GM12865 (cell line): ENCODE measurements around the gene ARFGEF3.

Source experiments
- DNase-seq: peaks from one replicate; pipeline ENCODE4 v3.0.0; 2010; ENCODE audit warnings: low read depth
- H3K4me3 ChIP-seq: 2 replicates; pipeline ENCODE4 v1.5.1; 2011; ENCODE audit warnings: mild to moderate bottlenecking, low read depth, low read length, control low read depth
- CTCF ChIP-seq: IDR thresholded peaks from 2 replicates; pipeline ENCODE4 v1.5.1; 2011; ENCODE audit warnings: low read length, control low read depth, low read depth, inconsistent platforms; ENCODE audit not compliant: insufficient read depth; ENCODE audit errors: missing control alignments

ARFGEF3 gene

GRCh38 chr6:138331444-138331843 lies 169.7 kb downstream of the ARFGEF3 start:
- no peak overlapping the region for H3K4me3 ChIP-seq
- no peak for TF ChIP-seq CTCF
- no peak for DNase-seq

- no peak for DNase-seq
- no peak overlapping the region for H3K4me3 ChIP-seq
- no peak for TF ChIP-seq CTCF
These were observed 170.2 kb downstream of the ARFGEF3 start for GRCh38 chr6:138331984-138332383.

DNA sequence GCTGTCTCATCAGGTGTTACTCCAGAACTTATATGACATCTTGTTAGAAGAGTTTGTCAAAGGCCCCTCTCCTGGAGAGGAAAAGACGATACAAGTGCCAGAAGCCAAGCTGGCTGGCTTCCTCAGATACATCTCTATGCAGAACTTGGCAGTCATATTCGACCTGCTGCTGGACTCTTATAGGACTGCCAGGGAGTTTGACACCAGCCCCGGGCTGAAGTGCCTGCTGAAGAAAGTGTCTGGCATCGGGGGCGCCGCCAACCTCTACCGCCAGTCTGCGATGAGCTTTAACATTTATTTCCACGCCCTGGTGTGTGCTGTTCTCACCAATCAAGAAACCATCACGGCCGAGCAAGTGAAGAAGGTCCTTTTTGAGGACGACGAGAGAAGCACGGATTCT lies 172.3 kb downstream of the ARFGEF3 start:
- DNase-seq: no peak
- H3K4me3 ChIP-seq: no peak overlapping the region
- TF ChIP-seq CTCF: no peak

DNA sequence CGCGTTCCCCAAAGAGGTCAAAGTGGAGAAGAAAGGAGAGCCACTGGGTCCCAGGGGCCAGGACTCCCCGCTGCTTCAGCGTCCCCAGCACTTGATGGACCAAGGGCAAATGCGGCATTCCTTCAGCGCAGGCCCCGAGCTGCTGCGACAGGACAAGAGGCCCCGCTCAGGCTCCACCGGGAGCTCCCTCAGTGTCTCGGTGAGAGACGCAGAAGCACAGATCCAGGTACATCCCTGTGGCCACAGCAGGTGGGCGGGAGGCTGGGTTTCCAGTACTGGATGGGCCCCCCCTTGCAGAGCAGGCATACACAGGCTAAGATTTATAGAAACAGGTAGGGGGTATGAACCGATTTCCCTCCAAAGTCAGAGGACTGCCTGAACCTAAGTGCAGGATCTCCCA lies 173.2 kb downstream of the ARFGEF3 start:
- TF ChIP-seq CTCF: no peak
- no peak for DNase-seq
- H3K4me3 ChIP-seq: no peak overlapping the region

DNA sequence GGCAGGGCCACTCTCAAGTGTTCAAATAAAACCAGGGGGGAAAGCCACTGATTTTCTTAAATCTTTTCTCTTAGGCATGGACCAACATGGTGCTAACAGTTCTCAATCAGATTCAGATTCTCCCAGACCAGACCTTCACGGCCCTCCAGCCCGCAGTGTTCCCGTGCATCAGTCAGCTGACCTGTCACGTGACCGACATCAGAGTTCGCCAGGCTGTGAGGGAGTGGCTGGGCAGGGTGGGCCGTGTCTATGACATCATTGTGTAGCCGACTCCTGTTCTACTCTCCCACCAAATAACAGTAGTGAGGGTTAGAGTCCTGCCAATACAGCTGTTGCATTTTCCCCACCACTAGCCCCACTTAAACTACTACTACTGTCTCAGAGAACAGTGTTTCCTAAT lies 174.5 kb downstream of the ARFGEF3 start:
- no peak for DNase-seq
- no peak overlapping the region for H3K4me3 ChIP-seq
- no peak for TF ChIP-seq CTCF

DNA sequence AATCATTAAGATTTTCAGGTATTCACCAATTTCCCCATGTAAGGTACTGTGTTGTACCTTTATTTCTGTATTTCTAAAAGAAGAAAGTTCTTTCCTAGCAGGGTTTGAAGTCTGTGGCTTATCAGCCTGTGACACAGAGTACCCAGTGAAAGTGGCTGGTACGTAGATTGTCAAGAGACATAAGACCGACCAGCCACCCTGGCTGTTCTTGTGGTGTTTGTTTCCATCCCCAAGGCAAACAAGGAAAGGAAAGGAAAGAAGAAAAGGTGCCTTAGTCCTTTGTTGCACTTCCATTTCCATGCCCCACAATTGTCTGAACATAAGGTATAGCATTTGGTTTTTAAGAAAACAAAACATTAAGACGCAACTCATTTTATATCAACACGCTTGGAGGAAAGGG lies 175.3 kb downstream of the ARFGEF3 start:
- no peak overlapping the region for H3K4me3 ChIP-seq
- no peak for TF ChIP-seq CTCF
- DNase-seq: no peak

GRCh38 chr6:138339024-138339423 lies 177.3 kb downstream of the ARFGEF3 start:
- no peak for TF ChIP-seq CTCF
- no peak overlapping the region for H3K4me3 ChIP-seq
- DNase-seq: no peak
